Chondrocyte (in vitro differentiated cells): ENCODE results near the gene ASCC1. TPM values are rescaled to one million over a fixed set of nuclear protein-coding genes. Genes with fewer than 3 reads are reported as not detected.
A peak's percentile ranks its signal among the peaks of the same experiment; 100 is the strongest.

Source experiments
- DNase-seq: peaks from one replicate; pipeline ENCODE4 v3.0.0; 2021; ENCODE audit warnings: mixed read lengths, low spot score
- H3K27ac Mint-ChIP-seq: one replicate; pipeline ENCODE4 v1.8.0; 2021; ENCODE audit warnings: mild to moderate bottlenecking, moderate library complexity, mixed read lengths; ENCODE audit not compliant: unreplicated experiment
- H3K27me3 Mint-ChIP-seq: 2 replicates; pipeline ENCODE4 v1.8.0; 2021; ENCODE audit warnings: low read depth, mixed read lengths
- H3K36me3 Mint-ChIP-seq: 2 replicates; pipeline ENCODE4 v1.8.0; 2021; ENCODE audit warnings: low read depth, mixed read lengths
- H3K4me1 Mint-ChIP-seq: 2 replicates; pipeline ENCODE4 v1.8.0; 2021; ENCODE audit warnings: low read depth, mild to moderate bottlenecking, mixed read lengths
- H3K4me3 Mint-ChIP-seq: one replicate; pipeline ENCODE4 v1.8.0; 2021; ENCODE audit warnings: mild to moderate bottlenecking, moderate library complexity, mixed read lengths; ENCODE audit not compliant: unreplicated experiment
- H3K9me3 Mint-ChIP-seq: 2 replicates; pipeline ENCODE4 v1.8.0; 2021; ENCODE audit warnings: low read depth, mixed read lengths
- total RNA-seq: library from RNA; stranded (reverse); gene quantifications from 3 replicates; pipeline ENCODE4 v1.2.1, GENCODE V29; 2021
- TF ChIP-seq, protein P1 (sequence below): fragments of 200-600 bp; sonication (generic); IDR thresholded peaks from 2 replicates; pipeline ENCODE4 v1.5.0; 2021; ENCODE audit warnings: antibody characterized with exemption, mild to moderate bottlenecking, moderate library complexity

The ASCC1 gene
- total RNA-seq, 1 donor from 2014 or later = 36.8 TPM

- TF ChIP-seq, protein P1, sequence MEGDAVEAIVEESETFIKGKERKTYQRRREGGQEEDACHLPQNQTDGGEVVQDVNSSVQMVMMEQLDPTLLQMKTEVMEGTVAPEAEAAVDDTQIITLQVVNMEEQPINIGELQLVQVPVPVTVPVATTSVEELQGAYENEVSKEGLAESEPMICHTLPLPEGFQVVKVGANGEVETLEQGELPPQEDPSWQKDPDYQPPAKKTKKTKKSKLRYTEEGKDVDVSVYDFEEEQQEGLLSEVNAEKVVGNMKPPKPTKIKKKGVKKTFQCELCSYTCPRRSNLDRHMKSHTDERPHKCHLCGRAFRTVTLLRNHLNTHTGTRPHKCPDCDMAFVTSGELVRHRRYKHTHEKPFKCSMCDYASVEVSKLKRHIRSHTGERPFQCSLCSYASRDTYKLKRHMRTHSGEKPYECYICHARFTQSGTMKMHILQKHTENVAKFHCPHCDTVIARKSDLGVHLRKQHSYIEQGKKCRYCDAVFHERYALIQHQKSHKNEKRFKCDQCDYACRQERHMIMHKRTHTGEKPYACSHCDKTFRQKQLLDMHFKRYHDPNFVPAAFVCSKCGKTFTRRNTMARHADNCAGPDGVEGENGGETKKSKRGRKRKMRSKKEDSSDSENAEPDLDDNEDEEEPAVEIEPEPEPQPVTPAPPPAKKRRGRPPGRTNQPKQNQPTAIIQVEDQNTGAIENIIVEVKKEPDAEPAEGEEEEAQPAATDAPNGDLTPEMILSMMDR = no peak
- no peak for DNase-seq
- no peaks in the 10 kb centered on the region for H3K27me3 Mint-ChIP-seq
- no peaks in the 10 kb centered on the region for H3K9me3 Mint-ChIP-seq
- H3K4me1 Mint-ChIP-seq = peaks cover 84% of the 10 kb centered on the region
- no peak overlapping the region for H3K4me3 Mint-ChIP-seq
- H3K36me3 Mint-ChIP-seq = no peaks in the 10 kb centered on the region
- H3K27ac Mint-ChIP-seq = peak overlapping the region; percentile 97
These were observed 30.0 kb upstream of the ASCC1 start for GRCh38 chr10:72245949-72246525.

DNA sequence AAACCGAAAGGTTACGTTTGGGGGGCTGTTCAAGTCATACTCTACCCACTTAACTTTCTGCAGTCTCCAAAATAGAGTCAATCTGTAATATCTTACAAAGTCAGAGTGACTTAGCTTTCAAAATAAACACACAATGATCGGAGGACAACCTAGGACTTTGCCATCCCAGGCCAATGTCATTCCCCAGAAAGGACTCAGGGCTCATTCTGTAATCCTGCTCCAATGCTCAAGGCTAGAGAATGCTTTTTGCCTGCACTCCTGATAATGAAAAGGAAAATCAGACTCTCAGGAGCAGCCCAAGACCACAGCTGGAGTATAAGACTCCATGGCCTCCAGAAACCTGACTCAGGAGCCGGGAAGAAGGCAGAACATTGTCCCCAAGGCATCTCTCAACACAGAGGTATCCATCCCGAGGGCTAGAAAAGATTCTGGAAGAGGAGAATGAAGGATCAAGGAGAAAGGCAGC is 28.5 kb upstream of the ASCC1 start:
- Mint-ChIP-seq H3K27ac (peak overlapping the region; percentile 97), H3K27me3 (no peaks in the 10 kb centered on the region), H3K36me3 (no peaks in the 10 kb centered on the region), H3K4me1 (peaks cover 77% of the 10 kb centered on the region), H3K9me3 (no peaks in the 10 kb centered on the region), H3K4me3 (peak overlapping the region; percentile 20)
- DNase-seq = no peak
- TF ChIP-seq, protein P1 = no peak

DNA sequence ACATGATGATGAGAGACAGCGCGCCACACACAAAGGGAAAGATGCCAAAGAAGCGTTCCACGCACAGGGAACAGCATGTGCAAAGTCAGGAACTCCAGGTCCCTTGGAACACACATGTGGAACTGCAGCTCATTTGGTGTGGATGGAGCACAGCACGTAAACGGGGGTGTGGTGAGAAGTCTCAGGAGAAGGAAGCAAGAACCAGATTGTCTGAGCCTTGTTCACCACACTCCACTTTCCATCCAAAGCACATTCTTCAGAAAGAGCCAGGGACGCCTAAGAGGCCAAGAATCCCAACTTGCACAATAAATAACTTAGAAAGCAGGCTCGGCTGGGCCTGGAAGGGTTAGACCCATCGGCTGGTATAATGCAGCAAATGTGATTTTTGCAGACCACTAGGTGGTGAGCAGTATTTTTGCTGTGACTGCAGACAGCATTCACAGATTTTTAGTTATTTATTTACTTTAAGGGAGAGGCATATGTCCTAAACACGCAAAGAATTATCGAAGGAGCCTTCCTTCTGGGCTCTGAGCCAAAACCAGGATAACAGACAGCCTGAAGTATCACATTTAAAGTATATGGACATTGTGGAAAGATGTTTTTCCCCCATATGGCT is 27.9 kb upstream of the ASCC1 start:
- H3K36me3 Mint-ChIP-seq = no peaks in the 10 kb centered on the region
- H3K9me3 Mint-ChIP-seq = no peaks in the 10 kb centered on the region
- TF ChIP-seq, protein P1 = peak; percentile 83
- no peak overlapping the region for H3K4me3 Mint-ChIP-seq
- DNase-seq = peak; percentile 40
- peaks cover 74% of the 10 kb centered on the region for H3K4me1 Mint-ChIP-seq
- peak overlapping the region; percentile 97 for H3K27ac Mint-ChIP-seq
- no peaks in the 10 kb centered on the region for H3K27me3 Mint-ChIP-seq

DNA sequence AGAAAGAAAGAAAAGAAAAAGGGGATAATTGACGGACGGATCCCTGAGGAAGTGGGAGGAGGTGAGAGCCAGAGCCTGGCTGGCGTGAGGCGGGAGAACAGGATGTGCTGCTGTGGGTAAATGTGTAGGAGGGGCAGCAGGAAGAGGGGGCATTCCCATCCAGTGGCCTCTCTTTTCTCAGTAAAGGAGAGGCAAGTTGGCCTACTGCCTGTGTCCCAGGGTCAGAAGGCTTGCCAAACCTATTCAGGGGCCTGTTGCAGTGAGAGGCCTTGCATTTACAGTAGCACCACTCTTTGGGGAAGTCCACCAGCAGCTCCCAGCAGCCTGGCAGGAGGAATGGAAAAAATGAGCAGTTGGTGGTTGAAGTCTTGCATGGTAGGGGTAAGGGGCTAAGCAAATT is 26.6 kb upstream of the ASCC1 start:
- no peaks in the 10 kb centered on the region for H3K36me3 Mint-ChIP-seq
- H3K27me3 Mint-ChIP-seq = no peaks in the 10 kb centered on the region
- TF ChIP-seq, protein P1 = no peak
- H3K9me3 Mint-ChIP-seq = no peaks in the 10 kb centered on the region
- H3K27ac Mint-ChIP-seq = peak overlapping the region; percentile 97
- DNase-seq = peak; percentile 68
- H3K4me3 Mint-ChIP-seq = peak overlapping the region; percentile 48
- H3K4me1 Mint-ChIP-seq = peaks cover 62% of the 10 kb centered on the region

DNA sequence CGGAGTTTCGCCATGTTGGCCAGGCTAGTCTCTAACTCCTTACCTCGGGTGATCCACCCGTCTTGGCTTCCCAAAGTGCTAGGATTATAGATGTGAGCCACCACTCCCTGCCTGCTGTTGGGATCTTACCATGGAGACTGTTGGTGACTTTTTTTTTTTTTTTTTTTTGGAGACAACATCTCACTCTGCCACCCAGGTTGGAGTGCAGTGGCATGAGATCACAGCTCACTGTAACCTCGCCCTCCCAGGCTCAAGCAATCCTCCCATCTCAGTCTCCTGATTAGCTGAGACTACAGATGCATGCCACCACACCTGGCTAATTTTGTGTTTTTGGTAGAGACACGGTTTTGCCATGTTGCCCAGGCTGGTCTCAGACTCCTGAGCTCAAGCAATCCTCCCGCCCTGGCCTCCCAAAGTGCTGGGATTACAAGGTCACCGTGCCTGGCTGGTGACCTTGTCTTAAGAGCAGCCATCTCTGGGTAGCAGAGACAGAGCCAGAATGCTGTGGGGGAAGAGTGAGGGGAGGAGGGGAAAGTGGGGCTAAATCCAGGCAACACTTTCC is 25.7 kb upstream of the ASCC1 start:
- Mint-ChIP-seq H3K36me3 (no peaks in the 10 kb centered on the region), H3K27me3 (no peaks in the 10 kb centered on the region), H3K4me3 (no peak overlapping the region), H3K27ac (peak overlapping the region; percentile 97), H3K9me3 (no peaks in the 10 kb centered on the region), H3K4me1 (peaks cover 55% of the 10 kb centered on the region)
- TF ChIP-seq, protein P1 = no peak
- DNase-seq = peak; percentile 37
